Measurements from ENCODE around the gene MB.
A peak's percentile ranks its signal among the peaks of the same experiment; 100 is the strongest.

Gene MB

DNA sequence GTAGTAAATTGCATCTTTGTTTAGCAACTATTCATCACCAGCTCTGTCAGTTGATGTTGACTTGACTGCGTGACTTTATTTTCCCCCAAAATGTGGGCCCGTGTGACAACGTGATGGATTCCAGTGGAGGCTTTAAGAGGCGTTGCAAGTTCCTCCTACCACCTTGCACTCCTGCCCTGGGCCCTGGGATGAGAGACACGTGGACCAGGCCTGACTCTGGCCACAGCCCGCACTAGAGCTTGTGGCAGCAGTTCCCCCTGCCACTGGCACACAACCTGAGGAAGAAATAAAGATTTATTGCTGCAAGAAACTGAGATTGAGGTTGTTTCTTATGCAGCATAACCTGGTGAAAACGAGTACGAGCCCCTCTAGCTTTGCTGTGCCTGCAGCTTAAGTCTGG, 44.6 kb downstream of the MB start:
- DNase-seq (ENCODE audit: low spot score): no peak

DNA sequence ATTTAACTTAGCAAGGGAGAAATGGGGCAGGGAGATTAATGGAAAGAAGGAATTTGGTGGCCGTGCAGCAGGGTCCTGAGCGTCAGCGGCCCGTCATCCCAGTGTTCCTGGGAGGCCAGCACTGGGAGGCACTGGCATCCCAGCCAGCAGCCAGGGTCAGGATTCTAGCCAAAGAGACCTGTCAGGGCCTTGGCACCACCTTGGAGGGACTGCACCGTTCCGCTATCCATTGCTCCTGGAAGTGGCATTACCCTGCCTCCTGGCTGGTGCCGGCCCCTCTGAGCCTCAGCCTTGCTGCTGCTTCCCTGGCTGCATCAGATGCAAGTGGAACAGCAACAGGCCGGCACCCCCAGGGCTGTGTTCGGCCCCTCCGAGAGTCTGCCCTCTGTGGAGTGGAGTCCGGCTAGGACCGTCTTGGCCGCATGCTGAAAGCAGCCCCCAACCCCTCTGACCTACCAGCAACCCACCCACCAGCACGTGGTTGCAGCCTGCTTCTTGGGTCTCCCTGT, 46.4 kb downstream of the MB start:
- DNase-seq (ENCODE audit: low spot score): no peak

DNA sequence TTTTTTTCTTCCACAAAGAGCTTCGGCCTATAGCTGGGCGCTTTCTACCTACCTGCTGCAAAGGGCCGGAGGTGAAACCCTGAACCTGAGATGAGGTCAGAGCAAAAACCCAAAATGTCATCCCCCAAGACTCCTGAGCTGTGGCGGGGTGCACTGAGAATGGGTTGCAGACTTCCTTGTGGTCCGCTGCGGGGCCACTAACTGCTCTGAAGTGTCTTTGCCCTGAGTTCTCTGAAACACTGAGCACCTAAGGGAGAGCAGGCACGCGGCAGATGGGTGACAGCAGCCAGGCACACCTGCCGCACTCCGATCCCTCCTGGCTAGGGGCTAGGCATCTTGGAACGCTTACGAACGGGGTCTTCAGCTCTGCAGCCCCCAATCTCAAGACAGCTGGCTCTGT, 47.2 kb downstream of the MB start:
- no peak for DNase-seq (ENCODE audit: low spot score)

DNA sequence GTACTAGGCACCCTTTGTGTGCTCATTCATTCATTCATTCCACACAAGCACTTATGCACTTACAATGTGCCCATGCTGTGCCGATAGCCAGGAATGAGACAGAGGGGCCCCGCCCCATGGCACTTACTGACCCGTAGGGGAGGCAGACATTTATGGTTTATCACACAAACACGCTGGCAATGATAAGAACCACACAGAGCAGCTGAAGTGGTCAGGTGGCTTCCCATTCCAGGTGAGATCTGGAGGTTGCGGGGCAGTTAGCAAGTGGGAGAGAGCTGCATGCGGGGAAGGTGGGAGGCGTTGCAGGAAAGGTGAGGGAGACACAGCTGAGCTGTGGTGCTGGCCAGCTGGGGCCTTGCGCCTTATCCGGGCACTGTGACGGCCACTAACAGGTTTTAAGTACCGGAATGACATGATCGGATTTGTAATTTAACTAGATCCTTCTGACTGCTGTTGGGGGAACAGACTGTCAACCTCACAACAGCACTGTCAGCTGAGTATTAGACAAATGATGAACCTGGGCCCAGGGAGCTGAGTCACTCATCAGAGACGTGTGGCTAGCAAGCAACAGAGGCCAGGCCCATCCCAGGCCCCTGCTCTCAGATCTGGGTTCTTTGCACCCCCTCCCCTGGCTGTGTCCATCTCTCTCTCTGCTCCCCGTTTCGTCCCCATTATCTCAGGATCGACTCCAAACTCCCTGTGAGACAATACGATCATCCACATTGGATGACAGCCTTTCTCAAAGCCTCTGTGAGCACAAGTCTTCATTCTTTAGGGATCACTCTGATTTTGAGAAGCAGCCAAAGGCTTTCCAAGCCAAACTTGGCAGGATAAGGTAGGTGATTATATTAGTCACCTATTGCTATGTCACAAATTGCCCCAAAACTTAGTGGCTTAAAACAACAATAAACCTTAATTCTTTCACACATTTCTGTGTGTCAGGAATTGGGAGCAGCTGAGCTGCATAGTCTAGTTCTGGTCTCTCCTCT, 48.1 kb downstream of the MB start:
- DNase-seq (ENCODE audit: low spot score): no peak

DNA sequence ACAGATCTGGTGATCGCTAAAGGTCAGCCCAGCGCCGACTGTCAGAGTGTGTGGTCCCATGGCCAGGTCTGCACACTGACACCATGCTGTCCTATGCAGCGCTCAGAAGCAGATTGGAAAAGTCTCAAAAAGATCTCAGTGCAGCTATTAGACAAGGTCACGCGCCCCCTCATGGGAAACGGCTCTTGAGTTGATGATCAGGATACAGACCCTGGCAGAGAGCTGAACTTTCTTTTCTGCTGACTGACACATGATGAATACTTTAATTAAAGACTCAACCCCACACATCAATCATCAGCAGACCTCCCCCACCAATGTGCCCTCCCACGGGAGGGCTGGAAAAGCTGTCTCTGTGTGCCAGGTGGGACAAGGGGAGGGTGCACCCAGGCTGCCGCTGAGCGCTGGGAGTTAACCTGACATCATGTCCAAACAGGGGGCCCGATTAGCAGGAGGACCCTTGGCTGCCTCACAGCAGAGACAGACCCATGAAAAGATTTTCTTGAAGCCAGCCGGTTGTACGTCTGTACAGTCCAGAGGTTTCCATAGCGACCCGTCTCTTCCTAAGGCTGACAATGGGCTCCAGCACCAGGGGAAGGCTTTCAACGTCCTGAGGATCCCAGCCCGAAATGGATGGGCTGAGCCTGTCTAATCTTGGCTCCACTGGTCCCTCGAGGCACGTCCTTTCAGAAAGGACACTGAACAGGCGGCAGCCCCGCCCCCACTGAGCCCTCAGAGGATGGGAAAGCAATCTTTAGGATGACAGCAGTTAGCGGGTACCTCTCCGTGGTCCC, 49.6 kb downstream of the MB start:
- DNase-seq (ENCODE audit: low spot score): no peak

DNA sequence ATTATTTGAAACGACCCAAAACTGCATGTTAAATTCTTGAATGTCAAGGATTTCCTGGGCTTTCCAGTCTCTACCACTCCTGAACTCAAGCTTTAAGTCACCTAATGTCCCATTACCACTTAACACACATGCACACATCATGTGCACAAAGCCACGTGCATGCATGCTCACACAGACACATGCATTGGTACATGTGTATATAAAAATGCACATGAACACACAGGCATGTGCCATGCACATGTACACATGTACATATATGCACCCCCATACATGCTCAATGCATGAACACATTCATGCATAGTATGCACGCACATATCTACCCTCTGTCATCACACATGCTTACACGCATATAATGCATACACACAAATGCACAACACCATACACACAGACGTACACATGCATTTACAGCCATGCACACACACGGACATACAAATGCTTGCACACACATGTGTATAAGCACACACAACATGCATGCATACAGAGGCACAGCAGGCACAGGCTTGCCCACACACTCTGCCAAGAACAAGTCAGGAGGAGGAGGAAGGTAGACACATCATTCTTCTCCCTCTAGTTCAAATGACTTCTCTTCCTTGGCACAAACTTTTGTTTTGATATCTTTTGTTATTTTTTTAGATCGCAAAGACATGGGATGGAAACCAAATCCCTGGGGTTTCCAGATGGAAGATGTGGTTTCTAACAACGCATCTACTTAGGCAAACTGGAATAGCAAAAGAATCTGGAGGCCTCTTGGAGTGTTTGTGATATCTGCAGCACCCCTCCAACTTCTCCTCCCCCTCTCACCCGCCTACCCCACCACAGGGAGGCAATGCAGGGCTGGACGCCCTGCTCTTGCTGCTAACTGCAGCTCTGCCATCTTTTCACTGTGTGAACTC, 51.9 kb downstream of the MB start:
- no peak for DNase-seq (ENCODE audit: low spot score)

DNA sequence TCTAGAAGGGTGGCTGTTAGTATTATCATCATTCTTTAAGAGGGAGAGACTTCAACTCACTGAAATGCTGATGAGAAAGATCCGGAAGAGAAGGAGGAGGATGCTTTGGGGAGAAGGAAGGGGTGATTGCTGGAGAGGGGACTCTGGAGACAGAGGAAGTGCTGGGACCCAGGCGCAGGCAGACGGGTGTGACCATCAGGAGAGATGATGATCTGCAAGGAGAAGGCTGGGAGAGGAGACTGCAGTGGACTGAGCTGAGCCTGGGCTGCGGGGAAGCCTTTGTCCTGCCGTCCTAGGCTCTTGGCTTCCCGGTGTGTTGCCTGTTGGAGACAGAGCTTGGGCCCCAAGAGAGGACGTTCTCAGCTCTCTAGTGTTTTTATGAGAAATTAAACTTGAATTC, 53.9 kb downstream of the MB start:
- DNase-seq (ENCODE audit: low spot score): no peak

DNA sequence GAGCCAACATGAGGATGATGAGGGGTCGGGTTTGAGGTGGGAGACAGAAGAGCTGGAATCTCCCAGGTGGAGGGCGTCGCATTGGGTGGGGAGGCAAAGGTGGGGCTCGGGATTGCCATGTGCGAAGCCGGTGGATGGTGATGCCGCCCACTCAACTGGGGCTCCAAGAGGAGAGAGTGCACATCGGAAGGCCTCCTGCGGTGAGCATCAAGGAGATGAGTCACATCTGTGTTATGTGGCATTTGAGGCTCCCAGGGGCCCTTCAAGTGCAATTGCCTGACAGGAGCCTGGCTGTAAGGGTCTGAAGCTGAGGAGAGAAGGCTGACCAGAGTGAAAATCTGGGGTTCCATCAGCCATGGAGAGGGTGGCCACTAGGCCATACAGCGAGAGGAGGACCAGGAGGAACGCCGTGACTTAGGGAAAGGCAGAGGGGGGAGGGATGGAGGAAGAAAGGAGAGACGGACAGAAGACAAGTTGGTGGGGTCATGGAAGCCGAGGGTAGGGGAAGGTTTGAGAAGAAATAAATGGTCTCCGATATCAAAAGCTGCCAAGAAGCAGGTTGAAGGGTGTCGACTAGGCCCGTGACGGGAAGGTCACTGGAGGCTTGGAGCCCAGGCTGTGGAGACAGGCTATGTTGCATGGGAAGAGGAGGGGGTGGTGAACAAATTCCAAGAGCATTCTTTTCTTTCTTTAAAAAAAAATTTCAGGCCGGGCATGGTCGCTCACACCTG, 55.2 kb downstream of the MB start:
- DNase-seq (ENCODE audit: low spot score): peak; percentile 63

DNA sequence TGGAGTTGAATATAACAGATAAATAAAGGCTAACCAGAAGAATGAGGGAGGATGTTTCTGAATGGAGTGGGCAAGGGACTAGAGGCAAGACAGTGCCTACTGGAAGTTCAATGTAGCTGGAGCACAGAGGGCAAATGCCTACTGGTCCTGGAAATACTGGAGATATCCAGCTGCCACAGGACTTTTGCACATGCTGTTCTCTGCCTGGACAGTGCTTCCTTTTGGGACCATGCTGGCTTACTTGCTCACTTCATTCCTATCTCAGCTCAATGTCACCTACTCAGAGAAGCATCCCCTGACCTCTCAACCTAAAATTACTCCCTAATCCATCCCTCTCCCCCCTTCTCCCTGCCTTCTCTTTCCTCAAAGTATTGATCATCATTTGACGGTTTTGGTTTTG, 56.3 kb downstream of the MB start:
- no peak for DNase-seq (ENCODE audit: low spot score)

DNA sequence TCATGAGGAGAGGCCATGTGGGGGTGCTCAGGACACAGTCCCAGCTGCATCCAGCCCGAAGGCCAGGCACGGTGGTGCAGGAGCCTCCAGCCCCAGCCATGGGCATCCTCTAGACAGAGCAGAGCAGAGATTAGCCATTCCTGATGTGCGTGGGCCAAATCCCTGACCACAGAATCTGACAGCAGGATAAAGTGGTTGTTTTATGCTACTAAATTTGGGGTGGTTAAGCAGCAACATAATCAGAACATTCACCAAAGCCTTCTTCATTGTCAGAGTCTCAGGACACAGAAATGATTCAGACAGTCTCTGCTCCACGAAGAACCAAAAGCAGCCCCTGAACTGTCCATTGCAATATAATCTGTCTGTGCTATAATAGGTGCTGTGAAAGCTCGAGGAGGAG, 56.8 kb downstream of the MB start:
- no peak for DNase-seq (ENCODE audit: low spot score)

DNA sequence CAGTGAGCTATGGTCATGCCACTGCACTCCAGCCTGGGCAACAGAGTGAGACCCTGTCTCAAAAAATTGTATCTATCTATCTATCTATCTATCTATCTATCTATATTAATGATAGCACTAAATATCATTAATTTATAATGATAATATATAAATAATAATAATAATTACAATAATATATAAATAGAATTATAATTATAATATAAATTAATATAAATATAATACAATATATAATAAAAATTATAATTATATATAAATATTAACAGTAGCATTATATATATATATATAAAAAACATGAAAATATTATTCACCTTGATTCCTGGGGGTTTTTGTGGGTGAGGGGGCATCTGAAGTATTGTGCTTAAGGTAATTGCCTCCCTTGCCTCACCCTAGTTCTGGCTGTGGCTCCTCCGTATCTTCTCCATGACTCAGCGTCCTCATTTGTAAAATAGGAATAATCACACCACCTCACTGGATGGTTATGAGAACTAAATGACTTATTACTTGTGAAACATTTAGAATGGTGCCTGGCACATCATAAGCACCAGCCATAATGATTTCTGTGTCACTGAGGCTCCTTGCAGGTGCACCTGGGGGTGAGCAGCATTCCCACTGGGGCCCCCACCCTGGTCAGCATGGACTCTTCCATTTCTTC, 57.6 kb downstream of the MB start:
- no peak for DNase-seq (ENCODE audit: low spot score)

DNA sequence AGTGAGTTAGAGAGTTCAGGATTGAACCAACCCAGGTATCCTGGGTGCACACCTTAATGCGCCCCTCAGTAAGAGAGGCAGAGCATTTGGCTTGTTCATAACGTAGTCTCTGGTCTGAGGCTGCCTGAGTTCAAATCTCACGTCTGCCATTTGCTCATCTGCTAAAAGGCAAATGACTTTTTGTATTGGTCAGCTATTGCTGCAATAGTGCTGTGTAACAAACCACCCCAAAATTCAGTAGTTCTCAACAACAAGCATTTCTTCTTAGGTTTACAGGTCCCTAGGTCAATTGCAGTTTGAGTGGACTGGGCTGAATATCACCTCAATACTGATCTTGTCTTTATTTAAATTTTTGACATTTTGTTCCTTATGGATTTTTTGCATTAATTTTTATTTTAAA, 58.4 kb downstream of the MB start:
- DNase-seq (ENCODE audit: low spot score): no peak

DNA sequence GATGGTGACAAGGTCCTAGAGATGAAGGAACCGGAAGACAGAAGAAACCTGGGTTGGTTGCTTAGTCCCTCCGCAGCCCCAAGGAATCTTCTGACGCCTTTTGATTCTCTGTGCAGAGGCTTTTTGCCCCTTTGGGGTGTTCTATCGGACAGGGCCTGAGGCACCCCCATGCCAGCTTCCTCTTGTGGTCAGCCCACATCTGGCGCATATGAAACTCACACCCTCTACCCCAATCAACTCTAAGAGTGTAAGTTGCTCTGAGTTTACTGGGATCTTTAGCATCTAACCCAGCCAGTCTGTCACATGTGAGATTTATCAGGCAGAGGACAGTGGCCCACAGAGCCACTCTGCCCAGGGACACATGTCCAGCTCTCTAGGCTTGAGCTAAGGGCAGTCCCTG, 59.1 kb downstream of the MB start:
- no peak for DNase-seq (ENCODE audit: low spot score)
